Mesenchymal stem cell (in vitro differentiated cells and primary cell): Measurements from ENCODE around the gene CSNK1G3.
A peak's percentile ranks its signal among the peaks of the same experiment; 100 is the strongest.

Experiments used
- DNase-seq: peaks from one replicate; pipeline ENCODE4 v3.0.0-alpha.2; 2013
- H2AFZ ChIP-seq: one replicate; pipeline ENCODE4 v1.6.1; 2013; ENCODE audit warnings: low read depth, mild to moderate bottlenecking, control low read depth, inconsistent platforms, low read length, moderate library complexity
- H2AK5ac ChIP-seq: 2 replicates; pipeline ENCODE4 v1.6.1; 2013; ENCODE audit warnings: low read length, moderate library complexity, mild to moderate bottlenecking, inconsistent platforms; ENCODE audit not compliant: severe bottlenecking
- H2BK120ac ChIP-seq: one replicate; pipeline ENCODE4 v1.6.1; 2013; ENCODE audit warnings: low read depth, mild to moderate bottlenecking, inconsistent platforms, low read length, moderate library complexity
- H2BK12ac ChIP-seq, 2 experiments: one replicate each; pipeline ENCODE4 v1.6.1; 2013; ENCODE audit warnings: inconsistent platforms in 2 of 2, low read length in 2 of 2, mild to moderate bottlenecking in 2 of 2, moderate library complexity in 2 of 2, control low read depth in 1 of 2
- H2BK15ac ChIP-seq: one replicate; pipeline ENCODE4 v1.6.1; 2013; ENCODE audit warnings: mild to moderate bottlenecking, low read depth, inconsistent platforms; ENCODE audit not compliant: poor library complexity, severe bottlenecking
- H2BK5ac ChIP-seq: 2 replicates; pipeline ENCODE4 v1.6.1; 2013; ENCODE audit warnings: low read depth, mild to moderate bottlenecking, low read length, control low read depth, inconsistent platforms; ENCODE audit not compliant: poor library complexity, severe bottlenecking
- H3K14ac ChIP-seq, 2 experiments: one replicate each; pipeline ENCODE4 v1.6.1; 2013; ENCODE audit warnings: inconsistent platforms in 2 of 2, low read length in 2 of 2, control low read depth in 1 of 2, mild to moderate bottlenecking in 1 of 2, moderate library complexity in 1 of 2
- H3K18ac ChIP-seq, 2 experiments: one replicate each; pipeline ENCODE4 v1.6.1; 2013; ENCODE audit warnings: inconsistent platforms in 2 of 2, low read length in 2 of 2, control low read depth in 1 of 2, low read depth in 1 of 2, mild to moderate bottlenecking in 1 of 2
- H3K23ac ChIP-seq, 2 experiments: one replicate each; pipeline ENCODE4 v1.6.1; 2013; ENCODE audit warnings: inconsistent platforms in 2 of 2, low read length in 2 of 2, mild to moderate bottlenecking in 2 of 2, moderate library complexity in 2 of 2, control low read depth in 1 of 2
- H3K27ac ChIP-seq: 2 replicates; pipeline ENCODE4 v1.5.1; 2013; ENCODE audit warnings: mild to moderate bottlenecking, moderate library complexity, low read length, control low read depth, inconsistent platforms; ENCODE audit not compliant: poor library complexity, severe bottlenecking
- H3K27me3 ChIP-seq, 2 experiments: 2 replicates each; pipeline versions ENCODE4 v1.6.1 to v1.7.0; 2013; ENCODE audit warnings: low read length in 2 of 2, mild to moderate bottlenecking in 2 of 2, moderate library complexity in 2 of 2, control low read depth in 1 of 2, inconsistent platforms in 1 of 2; ENCODE audit not compliant: control insufficient read depth in 1 of 2, insufficient read depth in 1 of 2
- H3K36me3 ChIP-seq, 2 experiments: 2 replicates each; pipeline versions ENCODE4 v1.6.1 to v1.7.0; 2013; ENCODE audit warnings: low read length in 2 of 2, control low read depth in 1 of 2, inconsistent platforms in 1 of 2, low read depth in 1 of 2, mild to moderate bottlenecking in 1 of 2; ENCODE audit not compliant: insufficient read depth in 2 of 2, control insufficient read depth in 1 of 2
- H3K4ac ChIP-seq, 2 experiments: one replicate each; pipeline ENCODE4 v1.6.1; 2013; ENCODE audit warnings: inconsistent platforms in 2 of 2, low read length in 2 of 2, mild to moderate bottlenecking in 2 of 2, moderate library complexity in 2 of 2, control low read depth in 1 of 2, low read depth in 1 of 2
- H3K4me1 ChIP-seq: 2 replicates; pipeline ENCODE4 v1.6.1; 2013; ENCODE audit warnings: low read depth, low read length, control low read depth; ENCODE audit not compliant: control insufficient read depth, insufficient read depth
- H3K4me2 ChIP-seq: 2 replicates; pipeline ENCODE4 v1.6.1; 2013; ENCODE audit warnings: low read length, mild to moderate bottlenecking, inconsistent platforms; ENCODE audit not compliant: poor library complexity, severe bottlenecking
- H3K4me3 ChIP-seq, 2 experiments: 2 replicates each; pipeline versions ENCODE4 v1.5.1 to v1.7.0; 2013; ENCODE audit warnings: low read length in 2 of 2, mild to moderate bottlenecking in 2 of 2, control low read depth in 1 of 2, low read depth in 1 of 2; ENCODE audit not compliant: insufficient read depth in 1 of 2
- H3K79me1 ChIP-seq: replicated peaks from 2 replicates; pipeline ENCODE4 v1.6.1; 2013; ENCODE audit warnings: mild to moderate bottlenecking, control low read depth, low read length, inconsistent platforms; ENCODE audit not compliant: poor library complexity, severe bottlenecking
- H3K9ac ChIP-seq: 2 replicates; pipeline ENCODE4 v1.7.0; 2013; ENCODE audit warnings: mild to moderate bottlenecking, low read length, moderate library complexity
- H3K9me3 ChIP-seq: 2 replicates; pipeline ENCODE4 v1.7.0; 2013; ENCODE audit warnings: mild to moderate bottlenecking, low read length; ENCODE audit not compliant: control insufficient read depth
- H4K8ac ChIP-seq: one replicate; pipeline ENCODE4 v1.6.1; 2013; ENCODE audit warnings: inconsistent platforms, mild to moderate bottlenecking, low read length, moderate library complexity
- H4K91ac ChIP-seq: one replicate; pipeline ENCODE4 v1.6.1; 2013; ENCODE audit warnings: mild to moderate bottlenecking, low read length, inconsistent platforms
- WGBS: methylation state at CpG from one replicate; pipeline ENCODE4 v1.1.7; 2013; ENCODE audit warnings: mixed read lengths; 5-methylcytosine and 5-hydroxymethylcytosine counted together

Gene CSNK1G3

GRCh38 chr5:123503299-123503698 is 8.7 kb upstream of the CSNK1G3 start:
- no peak overlapping the region for H2BK12ac ChIP-seq
- no peak overlapping the region for H2BK15ac ChIP-seq
- H3K4me3 ChIP-seq, result no peak overlapping the region
- H3K4ac ChIP-seq, result no peak overlapping the region
- H3K36me3 ChIP-seq, result no peaks in the 10 kb centered on the region
- H3K27me3 ChIP-seq, result no peaks in the 10 kb centered on the region
- no peak overlapping the region for H4K8ac ChIP-seq
- H4K91ac ChIP-seq, result no peak overlapping the region
- no peaks in the 10 kb centered on the region for H3K4me1 ChIP-seq
- H3K4me2 ChIP-seq, result no peak overlapping the region
- H2AK5ac ChIP-seq, result no peak overlapping the region
- H3K9me3 ChIP-seq, result no peaks in the 10 kb centered on the region
- H3K14ac ChIP-seq, result no peak overlapping the region
- H2BK120ac ChIP-seq, result no peak overlapping the region
- H3K18ac ChIP-seq, result no peak overlapping the region
- H2BK5ac ChIP-seq, result no peak overlapping the region
- no peaks in the 10 kb centered on the region for H3K79me1 ChIP-seq
- H2AFZ ChIP-seq, result no peak overlapping the region
- no peak for DNase-seq
- H3K27ac ChIP-seq, result no peak overlapping the region
- H3K23ac ChIP-seq, result no peak overlapping the region
- no peak overlapping the region for H3K9ac ChIP-seq

GRCh38 chr5:123505633-123506032 is 6.3 kb upstream of the CSNK1G3 start:
- Histone ChIP-seq H3K36me3 (no peaks in the 10 kb centered on the region), H3K4ac (no peak overlapping the region), H3K4me1 (no peaks in the 10 kb centered on the region), H3K27ac (no peak overlapping the region), H3K27me3 (no peaks in the 10 kb centered on the region), H3K9ac (no peak overlapping the region), H4K8ac (no peak overlapping the region), H3K9me3 (no peaks in the 10 kb centered on the region), H2BK12ac (no peak overlapping the region), H2BK5ac (no peak overlapping the region), H2BK120ac (no peak overlapping the region), H3K23ac (no peak overlapping the region), H3K14ac (no peak overlapping the region), H3K4me2 (no peak overlapping the region), H4K91ac (no peak overlapping the region), H2BK15ac (no peak overlapping the region), H2AK5ac (no peak overlapping the region), H3K18ac (no peak overlapping the region), H3K4me3 (no peak overlapping the region), H3K79me1 (no peaks in the 10 kb centered on the region), H2AFZ (no peak overlapping the region)
- 94% methylated on average over 2 of the region's 2 CpGs for WGBS
- no peak for DNase-seq

DNA sequence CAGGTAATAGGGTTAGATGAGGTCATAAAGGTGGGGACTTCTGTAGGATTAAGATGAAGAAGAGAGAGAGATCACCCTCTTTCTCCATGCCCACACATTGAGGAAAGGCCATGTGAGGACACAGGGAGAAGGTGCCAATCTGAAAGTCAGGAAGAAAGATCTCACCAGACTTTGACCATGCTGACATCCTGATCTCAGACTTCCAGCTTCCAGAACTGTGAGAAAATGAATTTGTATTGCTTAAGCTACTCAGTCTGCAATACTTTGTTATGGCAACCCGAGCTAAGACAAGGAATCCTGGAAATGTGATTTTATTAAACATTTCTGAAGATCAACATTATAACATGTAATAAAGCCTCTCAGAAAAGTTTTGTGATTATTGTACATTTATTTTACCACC is 3.5 kb upstream of the CSNK1G3 start:
- Histone ChIP-seq H3K14ac (no peak overlapping the region), H3K4me1 (no peaks in the 10 kb centered on the region), H4K8ac (no peak overlapping the region), H3K27me3 (no peaks in the 10 kb centered on the region), H3K9me3 (no peaks in the 10 kb centered on the region), H3K23ac (no peak overlapping the region), H3K18ac (no peak overlapping the region), H2BK5ac (no peak overlapping the region), H2BK15ac (no peak overlapping the region), H3K36me3 (no peaks in the 10 kb centered on the region), H3K9ac (peak overlapping the region; percentile 81), H4K91ac (no peak overlapping the region), H3K79me1 (no peaks in the 10 kb centered on the region), H2AFZ (no peak overlapping the region), H3K4ac (peak overlapping the region in 1 of 2 experiments; percentile 28), H2BK120ac (no peak overlapping the region), H2AK5ac (no peak overlapping the region), H3K4me3 (peak overlapping the region in 1 of 2 experiments; percentile 59), H3K4me2 (no peak overlapping the region), H2BK12ac (no peak overlapping the region), H3K27ac (no peak overlapping the region)
- no peak for DNase-seq
- no CpG with 5 or more reads among the region's 1 CpG for WGBS

GRCh38 chr5:123511290-123511647 is 708 bp upstream of the CSNK1G3 start:
- no peaks in the 10 kb centered on the region for H3K27me3 ChIP-seq
- peak overlapping the region; percentile 23 to 67 for H3K18ac ChIP-seq
- H3K36me3 ChIP-seq, result no peaks in the 10 kb centered on the region
- H2AFZ ChIP-seq, result peak overlapping the region; percentile 64
- H2BK120ac ChIP-seq, result no peak overlapping the region
- no peaks in the 10 kb centered on the region for H3K9me3 ChIP-seq
- H2BK5ac ChIP-seq, result no peak overlapping the region
- no peak overlapping the region for H2BK12ac ChIP-seq
- no peak overlapping the region for H4K91ac ChIP-seq
- no peak overlapping the region for H3K14ac ChIP-seq
- 62% methylated on average over 3 of the region's 3 CpGs for WGBS
- H3K4me3 ChIP-seq, result peak overlapping the region in 1 of 2 experiments; percentile 84
- H3K4me1 ChIP-seq, result no peaks in the 10 kb centered on the region
- H3K27ac ChIP-seq, result peak overlapping the region; percentile 95
- peak overlapping the region; percentile 96 for H3K9ac ChIP-seq
- no peak overlapping the region for H3K23ac ChIP-seq
- no peaks in the 10 kb centered on the region for H3K79me1 ChIP-seq
- no peak overlapping the region for H2BK15ac ChIP-seq
- peak overlapping the region; percentile 47 for H4K8ac ChIP-seq
- H3K4ac ChIP-seq, result peak overlapping the region in 1 of 2 experiments; percentile 74
- peak overlapping the region; percentile 72 for H3K4me2 ChIP-seq
- H2AK5ac ChIP-seq, result no peak overlapping the region
- DNase-seq, result peak; percentile 66
